Parathyroid adenoma (tissue), 2 donors: ENCODE data around the gene PEX12.
"Not testable (repeated sequence)": the region's sequence is repeated elsewhere in the genome, so short reads cannot be mapped to it uniquely, and the experiment has no call there.

Source experiments
- H2AFZ ChIP-seq: fragments of 300-600 bp; sonication (generic); one replicate; pipeline ENCODE4 v1.7.0; 2017; ENCODE audit warnings: antibody characterized with exemption, mild to moderate bottlenecking
- H3K27ac ChIP-seq: fragments of 300-600 bp; sonication (generic); one replicate; pipeline ENCODE4 v1.7.0; 2017
- H3K27me3 ChIP-seq: fragments of 300-600 bp; sonication (generic); one replicate; pipeline ENCODE4 v1.7.0; 2017; ENCODE audit warnings: low read length; ENCODE audit not compliant: control insufficient read depth, insufficient read depth
- H3K36me3 ChIP-seq: fragments of 300-600 bp; sonication (generic); one replicate; pipeline ENCODE4 v1.7.0; 2017; ENCODE audit warnings: low read length; ENCODE audit not compliant: control insufficient read depth, insufficient read depth
- H3K4me1 ChIP-seq: fragments of 300-600 bp; sonication (generic); one replicate; pipeline ENCODE4 v1.7.0; 2017; ENCODE audit warnings: control low read depth
- H3K4me2 ChIP-seq: fragments of 300-600 bp; sonication (generic); one replicate; pipeline ENCODE4 v1.7.0; 2017; ENCODE audit warnings: low read length
- H3K4me3 ChIP-seq: fragments of 300-600 bp; sonication (generic); one replicate; pipeline ENCODE4 v1.7.0; 2017; ENCODE audit warnings: low read depth, low read length
- H3K79me2 ChIP-seq: fragments of 300-600 bp; sonication (generic); one replicate; pipeline ENCODE4 v1.7.0; 2017; ENCODE audit warnings: control low read depth
- H3K9ac ChIP-seq: fragments of 300-600 bp; sonication (generic); one replicate; pipeline ENCODE4 v1.7.0; 2017; ENCODE audit warnings: mild to moderate bottlenecking
- H3K9me3 ChIP-seq: fragments of 300-600 bp; sonication (generic); one replicate; pipeline ENCODE4 v1.7.0; 2017; ENCODE audit warnings: low read length; ENCODE audit not compliant: control insufficient read depth
- TF ChIP-seq, protein P1 (sequence below): fragments of 300-600 bp; sonication (generic); IDR thresholded peaks from one replicate; pipeline ENCODE4 v1.7.0; 2017; ENCODE audit warnings: antibody characterized with exemption, mild to moderate bottlenecking
- donor health status: primary hyperparathyroidism.

The PEX12 gene

DNA sequence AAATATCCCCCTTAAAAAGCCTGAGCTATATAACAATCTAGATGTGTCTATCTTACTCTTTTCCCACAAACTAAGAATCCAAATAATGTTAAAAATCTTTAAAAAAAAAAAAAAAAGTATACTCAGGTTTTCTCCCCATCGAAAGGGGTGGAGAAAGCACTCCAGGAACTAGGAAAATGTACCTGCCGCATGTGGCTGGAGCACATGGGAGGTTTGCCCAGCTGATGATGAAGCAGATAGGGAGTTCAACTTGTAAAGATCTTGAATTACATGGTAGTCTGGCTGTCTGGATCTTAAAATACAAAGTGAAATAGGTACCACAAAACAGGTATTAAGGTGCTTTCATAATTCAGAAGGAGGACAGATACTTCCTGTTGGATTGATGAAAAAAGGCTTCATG, 9.0 kb downstream of the PEX12 start:
- TF ChIP-seq, protein P1, sequence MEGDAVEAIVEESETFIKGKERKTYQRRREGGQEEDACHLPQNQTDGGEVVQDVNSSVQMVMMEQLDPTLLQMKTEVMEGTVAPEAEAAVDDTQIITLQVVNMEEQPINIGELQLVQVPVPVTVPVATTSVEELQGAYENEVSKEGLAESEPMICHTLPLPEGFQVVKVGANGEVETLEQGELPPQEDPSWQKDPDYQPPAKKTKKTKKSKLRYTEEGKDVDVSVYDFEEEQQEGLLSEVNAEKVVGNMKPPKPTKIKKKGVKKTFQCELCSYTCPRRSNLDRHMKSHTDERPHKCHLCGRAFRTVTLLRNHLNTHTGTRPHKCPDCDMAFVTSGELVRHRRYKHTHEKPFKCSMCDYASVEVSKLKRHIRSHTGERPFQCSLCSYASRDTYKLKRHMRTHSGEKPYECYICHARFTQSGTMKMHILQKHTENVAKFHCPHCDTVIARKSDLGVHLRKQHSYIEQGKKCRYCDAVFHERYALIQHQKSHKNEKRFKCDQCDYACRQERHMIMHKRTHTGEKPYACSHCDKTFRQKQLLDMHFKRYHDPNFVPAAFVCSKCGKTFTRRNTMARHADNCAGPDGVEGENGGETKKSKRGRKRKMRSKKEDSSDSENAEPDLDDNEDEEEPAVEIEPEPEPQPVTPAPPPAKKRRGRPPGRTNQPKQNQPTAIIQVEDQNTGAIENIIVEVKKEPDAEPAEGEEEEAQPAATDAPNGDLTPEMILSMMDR: no peak
- H3K79me2 ChIP-seq: peaks cover 16% of the 10 kb centered on the region
- peaks cover 11% of the 10 kb centered on the region for H3K4me1 ChIP-seq
- H3K27ac ChIP-seq: no peak overlapping the region
- H2AFZ ChIP-seq: no peak overlapping the region
- no peak overlapping the region for H3K9ac ChIP-seq
- H3K4me2 ChIP-seq: no peak overlapping the region
- no peaks in the 10 kb centered on the region for H3K27me3 ChIP-seq
- H3K9me3 ChIP-seq: no peaks in the 10 kb centered on the region
- no peaks in the 10 kb centered on the region for H3K36me3 ChIP-seq
- peak overlapping the region; percentile 91 for H3K4me3 ChIP-seq

DNA sequence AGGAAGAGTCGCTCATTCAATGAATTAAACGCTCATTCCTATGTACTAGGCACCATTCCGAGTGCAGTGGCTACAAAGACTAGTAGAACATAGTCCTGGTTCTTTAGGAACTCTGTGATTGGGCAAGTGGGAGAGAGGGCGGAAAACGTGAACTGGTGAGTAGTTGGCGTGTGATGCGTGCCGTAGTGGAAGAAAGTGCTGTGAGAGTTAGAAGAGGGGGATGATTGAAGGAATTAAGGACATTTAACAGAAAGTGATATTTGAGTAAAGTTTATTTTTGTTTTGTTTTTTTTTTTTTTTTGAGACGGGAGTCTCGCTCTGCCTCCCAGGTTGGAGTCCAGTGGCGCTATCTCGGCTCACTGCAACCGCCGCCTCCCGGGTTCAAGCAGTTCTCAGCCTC, 9.8 kb downstream of the PEX12 start:
- Histone ChIP-seq H3K27ac (no peak overlapping the region), H3K4me1 (peaks cover 11% of the 10 kb centered on the region), H3K4me3 (peak overlapping the region; percentile 91), H3K4me2 (peak overlapping the region; percentile 96), H3K9ac (no peak overlapping the region), H3K9me3 (no peaks in the 10 kb centered on the region), H3K27me3 (no peaks in the 10 kb centered on the region), H3K79me2 (peaks cover 16% of the 10 kb centered on the region), H3K36me3 (no peaks in the 10 kb centered on the region), H2AFZ (peak overlapping the region; percentile 84)
- TF ChIP-seq, protein P1: no peak

DNA sequence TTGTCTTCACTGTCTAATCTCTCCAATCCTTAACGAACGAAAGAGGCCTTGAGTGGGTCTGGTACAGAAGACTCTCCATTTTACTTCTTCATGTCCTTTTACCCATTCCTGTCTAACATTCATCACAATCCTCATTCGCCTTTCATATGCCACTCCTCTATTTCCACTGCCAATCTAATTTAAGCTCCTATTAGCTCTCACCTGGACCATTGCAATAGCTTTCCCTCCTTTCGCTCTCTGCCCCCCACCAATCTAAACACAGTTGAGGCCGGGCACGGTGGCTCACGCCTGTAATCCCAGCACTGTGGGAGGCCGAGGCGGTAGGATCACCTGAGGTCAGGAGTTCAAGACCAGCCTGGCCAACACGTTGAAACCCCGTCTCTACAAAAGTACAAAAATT, 11.4 kb downstream of the PEX12 start:
- H3K27me3 ChIP-seq: no peaks in the 10 kb centered on the region
- peaks cover 11% of the 10 kb centered on the region for H3K4me1 ChIP-seq
- H3K27ac ChIP-seq: no peak overlapping the region
- peaks cover 16% of the 10 kb centered on the region for H3K79me2 ChIP-seq
- no peak overlapping the region for H3K4me2 ChIP-seq
- TF ChIP-seq, protein P1: no peak
- H3K4me3 ChIP-seq: no peak overlapping the region
- peak overlapping the region; percentile 84 for H2AFZ ChIP-seq
- no peak overlapping the region for H3K9ac ChIP-seq
- no peaks in the 10 kb centered on the region for H3K36me3 ChIP-seq
- H3K9me3 ChIP-seq: no peaks in the 10 kb centered on the region

DNA sequence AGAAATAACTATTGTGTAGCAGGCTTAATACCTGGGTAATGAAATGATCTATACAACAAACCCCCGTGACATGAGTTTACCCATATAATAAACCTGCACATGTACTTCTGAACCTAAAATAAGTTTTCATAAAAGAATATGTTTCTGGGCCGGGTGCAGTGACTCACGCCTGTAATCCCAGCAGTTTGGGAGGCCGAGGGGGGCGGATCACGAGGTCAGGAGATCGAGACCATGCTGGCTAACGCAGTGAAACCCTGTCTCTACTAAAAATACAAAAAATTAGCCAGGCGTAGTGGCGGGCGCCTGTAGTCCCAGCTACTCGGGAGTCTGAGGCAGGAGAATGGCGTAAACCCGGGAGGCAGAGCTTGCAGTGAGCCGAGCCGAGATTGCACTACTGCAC, 15.2 kb downstream of the PEX12 start:
- not testable (repeated sequence) for H3K4me2 ChIP-seq, H3K27me3 ChIP-seq, H3K9me3 ChIP-seq, H3K4me1 ChIP-seq, H3K79me2 ChIP-seq, H3K9ac ChIP-seq, H3K4me3 ChIP-seq, H3K27ac ChIP-seq, H2AFZ ChIP-seq, H3K36me3 ChIP-seq

DNA sequence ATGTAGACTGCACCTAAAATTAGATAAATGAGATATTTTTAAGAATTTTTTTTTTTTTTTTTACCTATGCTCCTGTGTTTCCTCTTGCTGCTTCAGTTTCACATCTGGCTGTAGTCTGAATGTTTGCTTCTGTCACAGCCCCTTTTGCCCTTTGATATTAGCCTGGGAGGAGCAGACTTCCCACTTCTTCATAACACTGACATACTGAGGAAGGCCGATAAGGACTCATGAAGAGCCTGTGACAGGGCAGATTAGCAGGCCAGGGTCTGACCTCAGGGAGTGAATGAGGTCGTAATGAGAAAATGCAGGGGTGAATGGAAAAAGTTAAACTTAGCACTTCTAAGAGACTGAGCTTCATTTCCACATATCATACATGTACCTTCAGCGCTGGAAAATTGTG, 17.7 kb downstream of the PEX12 start, which contains the start of gene SLFN14:
Gene SLFN14 (minus strand): TSS at position 117 of the 400 bp plus-strand sequence. CDS start 2,757 bp downstream, outside the sequence.
- H3K79me2 ChIP-seq: no peaks in the 10 kb centered on the region
- TF ChIP-seq, protein P1: no peak
- no peaks in the 10 kb centered on the region for H3K4me1 ChIP-seq
- H3K27ac ChIP-seq: no peak within 1 kb of the TSS
- H3K9me3 ChIP-seq: no peaks in the 10 kb centered on the region
- no peaks in the 10 kb centered on the region for H3K36me3 ChIP-seq
- no peak within 1 kb of the TSS for H2AFZ ChIP-seq
- no peak within 1 kb of the TSS for H3K4me2 ChIP-seq
- H3K27me3 ChIP-seq: no peaks in the 10 kb centered on the region
- H3K4me3 ChIP-seq: no peak within 1 kb of the TSS
- no peak within 1 kb of the TSS for H3K9ac ChIP-seq
